ENCODE results near the gene UGGT2. TPM values are rescaled to one million over a fixed set of nuclear protein-coding genes. Genes with fewer than 3 reads are reported as not detected.
"Not testable (repeated sequence)": the region's sequence is repeated elsewhere in the genome, so short reads cannot be mapped to it uniquely, and the experiment has no call there.

Gene UGGT2
- total and polyA plus RNA-seq, 2 donors (not counting 1 experiment from before 2014, with no cell fraction given) = 0.39 to 6.7 TPM

- Histone ChIP-seq H2AFZ (ENCODE audit: insufficient read depth, low read depth, low read length, poor library complexity, severe bottlenecking) (no peak overlapping the region), H3K9ac (ENCODE audit: low read length) (no peak overlapping the region), H3K4me3 (ENCODE audit: control extremely low read depth in 1 of 5, extremely low read depth in 1 of 5, insufficient read depth in 1 of 5, low read depth in 2 of 5, low read length in 4 of 5) (no peak overlapping the region), H3K27me3 (replicated peaks in 1 of 4; ENCODE audit: control extremely low read depth in 1 of 4, control insufficient read depth in 3 of 4, insufficient read depth in 4 of 4, low read length in 3 of 4) (no peaks in the 10 kb centered on the region), H3K4me2 (replicated peaks; ENCODE audit: low read depth, low read length, poor library complexity, severe bottlenecking) (no peak overlapping the region), H3K79me2 (ENCODE audit: control insufficient read depth, insufficient read depth, low read length) (no peaks in the 10 kb centered on the region), H3K9me3 (ENCODE audit: control extremely low read depth in 1 of 3, control insufficient read depth in 2 of 3, insufficient read depth in 1 of 3, low read length in 2 of 3) (no peaks in the 10 kb centered on the region), H3K4me1 (ENCODE audit: control insufficient read depth in 2 of 2, insufficient read depth in 2 of 2, low read length in 2 of 2) (no peaks in the 10 kb centered on the region), H4K20me1 (ENCODE audit: control insufficient read depth, insufficient read depth, low read length, poor library complexity, severe bottlenecking) (no peaks in the 10 kb centered on the region), H3K36me3 (replicated peaks in 1 of 2; ENCODE audit: control extremely low read depth in 1 of 2, control insufficient read depth in 1 of 2, extremely low read depth in 1 of 2, insufficient read depth in 2 of 2, low read length in 1 of 2) (no peaks in the 10 kb centered on the region), H3K27ac (ENCODE audit: low read length in 2 of 2) (no peak overlapping the region)
- WGBS (ENCODE audit: insufficient coverage) = 100% methylated on average over 1 of the region's 2 CpGs
- CTCF ChIA-PET = no interaction called here
- ATAC-seq (ENCODE audit: low read depth) (no peak), DNase-seq (no peak)
- H3K27me3 Mint-ChIP-seq = no peaks in the 10 kb centered on the region
- no peaks in the 10 kb centered on the region for H3K9me3 Mint-ChIP-seq (ENCODE audit: insufficient read depth)
- POLR2A ChIA-PET = no interaction called here
- H3K27ac Mint-ChIP-seq = no peak overlapping the region
- no peaks in the 10 kb centered on the region for H3K4me1 Mint-ChIP-seq
- intact Hi-C loops (cut with micrococcal nuclease) = no loop called here
- no peak overlapping the region for H3K4me3 Mint-ChIP-seq
- TF ChIP-seq CTCF (IDR thresholded peaks at IDR 0.05) = no peak
- no peak for TF ChIP-seq EZH2 (IDR thresholded peaks at IDR 0.05; ENCODE audit: borderline replicate concordance, insufficient read depth, low read depth, low read length, poor library complexity, severe bottlenecking)
These were observed 191.9 kb downstream of the UGGT2 start for GRCh38 chr13:95861296-95861695.

GRCh38 chr13:95858286-95859075 lies 194.7 kb downstream of the UGGT2 start:
- no peak overlapping the region for H3K9ac ChIP-seq (ENCODE audit: low read length)
- no peaks in the 10 kb centered on the region for H3K36me3 ChIP-seq (replicated peaks in 1 of 2; ENCODE audit: control extremely low read depth in 1 of 2, control insufficient read depth in 1 of 2, extremely low read depth in 1 of 2, insufficient read depth in 2 of 2, low read length in 1 of 2)
- Mint-ChIP-seq H3K4me3 (no peak overlapping the region), H3K9me3 (ENCODE audit: insufficient read depth) (no peaks in the 10 kb centered on the region), H3K4me1 (no peaks in the 10 kb centered on the region), H3K27ac (no peak overlapping the region), H3K27me3 (no peaks in the 10 kb centered on the region)
- WGBS (ENCODE audit: insufficient coverage) = 57% methylated on average over 3 of the region's 10 CpGs
- ChIA-PET POLR2A (no interaction called here), CTCF (interaction anchor here (1.7 kb wide), 1 partner anchor 24 kb away, joined by 5 read pairs; no protein-coding TSS in a partner anchor)
- H3K4me3 ChIP-seq (ENCODE audit: control extremely low read depth in 1 of 5, extremely low read depth in 1 of 5, insufficient read depth in 1 of 5, low read depth in 2 of 5, low read length in 4 of 5) = no peak overlapping the region
- ATAC-seq (ENCODE audit: low read depth) (no peak), DNase-seq (no peak)
- no peak overlapping the region for H3K4me2 ChIP-seq (replicated peaks; ENCODE audit: low read depth, low read length, poor library complexity, severe bottlenecking)
- no peak overlapping the region for H2AFZ ChIP-seq (ENCODE audit: insufficient read depth, low read depth, low read length, poor library complexity, severe bottlenecking)
- no peaks in the 10 kb centered on the region for H4K20me1 ChIP-seq (ENCODE audit: control insufficient read depth, insufficient read depth, low read length, poor library complexity, severe bottlenecking)
- no peaks in the 10 kb centered on the region for H3K4me1 ChIP-seq (ENCODE audit: control insufficient read depth in 2 of 2, insufficient read depth in 2 of 2, low read length in 2 of 2)
- H3K27ac ChIP-seq (ENCODE audit: low read length in 2 of 2) = no peak overlapping the region
- no peaks in the 10 kb centered on the region for H3K9me3 ChIP-seq (ENCODE audit: control extremely low read depth in 1 of 3, control insufficient read depth in 2 of 3, insufficient read depth in 1 of 3, low read length in 2 of 3)
- intact Hi-C loops (cut with micrococcal nuclease) = no loop called here
- no peaks in the 10 kb centered on the region for H3K27me3 ChIP-seq (replicated peaks in 1 of 4; ENCODE audit: control extremely low read depth in 1 of 4, control insufficient read depth in 3 of 4, insufficient read depth in 4 of 4, low read length in 3 of 4)
- TF ChIP-seq EZH2 (IDR thresholded peaks at IDR 0.05; ENCODE audit: borderline replicate concordance, insufficient read depth, low read depth, low read length, poor library complexity, severe bottlenecking) = no peak
- no peak for TF ChIP-seq CTCF (IDR thresholded peaks at IDR 0.05)
- no peaks in the 10 kb centered on the region for H3K79me2 ChIP-seq (ENCODE audit: control insufficient read depth, insufficient read depth, low read length)

GRCh38 chr13:95845656-95846055 lies 207.5 kb downstream of the UGGT2 start:
- H3K9me3 Mint-ChIP-seq (ENCODE audit: insufficient read depth); H3K9me3 ChIP-seq (ENCODE audit: control extremely low read depth in 1 of 3, control insufficient read depth in 2 of 3, insufficient read depth in 1 of 3, low read length in 2 of 3); intact Hi-C loops (cut with micrococcal nuclease); H3K27me3 Mint-ChIP-seq; H3K36me3 ChIP-seq (replicated peaks in 1 of 2; ENCODE audit: control extremely low read depth in 1 of 2, control insufficient read depth in 1 of 2, extremely low read depth in 1 of 2, insufficient read depth in 2 of 2, low read length in 1 of 2); DNase-seq; H3K4me1 Mint-ChIP-seq; H3K4me3 ChIP-seq (ENCODE audit: control extremely low read depth in 1 of 5, extremely low read depth in 1 of 5, insufficient read depth in 1 of 5, low read depth in 2 of 5, low read length in 4 of 5); H3K79me2 ChIP-seq (ENCODE audit: control insufficient read depth, insufficient read depth, low read length); H3K4me3 Mint-ChIP-seq; H3K4me1 ChIP-seq (ENCODE audit: control insufficient read depth in 2 of 2, insufficient read depth in 2 of 2, low read length in 2 of 2); H3K27ac Mint-ChIP-seq; POLR2A ChIA-PET; H3K9ac ChIP-seq (ENCODE audit: low read length); H3K27me3 ChIP-seq (replicated peaks in 1 of 4; ENCODE audit: control extremely low read depth in 1 of 4, control insufficient read depth in 3 of 4, insufficient read depth in 4 of 4, low read length in 3 of 4); H3K4me2 ChIP-seq (replicated peaks; ENCODE audit: low read depth, low read length, poor library complexity, severe bottlenecking); CTCF ChIA-PET; ATAC-seq (ENCODE audit: low read depth); H3K27ac ChIP-seq (ENCODE audit: low read length in 2 of 2); H4K20me1 ChIP-seq (ENCODE audit: control insufficient read depth, insufficient read depth, low read length, poor library complexity, severe bottlenecking); H2AFZ ChIP-seq (ENCODE audit: insufficient read depth, low read depth, low read length, poor library complexity, severe bottlenecking): not testable (repeated sequence)
- 96% methylated on average over 23 of the region's 26 CpGs for WGBS (ENCODE audit: insufficient coverage)
